Kidney (tissue), 14 donors: ENCODE data around the gene CNTN4. TPM values are rescaled to one million over a fixed set of nuclear protein-coding genes. Genes with fewer than 3 reads are reported as not detected.
"Not testable (repeated sequence)": the region's sequence is repeated elsewhere in the genome, so short reads cannot be mapped to it uniquely, and the experiment has no call there.

ENCODE experiments used
- DNase-seq, 5 donors: peaks; one replicate each; pipeline ENCODE4 v3.0.0-alpha.2; 2013 to 2020
- FAIRE-seq: peaks from 2 replicates; lab custom pipeline; 2012; peaks lifted over from hg19 to GRCh38; lab: Jason Lieb, UNC
- H3K27ac ChIP-seq, 2 donors: one replicate each; pipeline ENCODE4 v1.7.0; 2013; ENCODE audit warnings: low read depth in 2 of 2, low read length in 2 of 2, inconsistent platforms in 1 of 2
- H3K27me3 ChIP-seq: one replicate; pipeline ENCODE4 v1.7.1; 2013; ENCODE audit warnings: low read length, inconsistent platforms; ENCODE audit not compliant: control insufficient read depth, insufficient read depth
- H3K36me3 ChIP-seq, 3 donors: one replicate each; pipeline versions ENCODE4 v1.7.0 to v1.7.1; 2013; ENCODE audit warnings: low read length in 3 of 3, control low read depth in 1 of 3, inconsistent platforms in 1 of 3; ENCODE audit not compliant: insufficient read depth in 3 of 3, control insufficient read depth in 2 of 3
- H3K4me1 ChIP-seq, 3 donors: one replicate each; pipeline versions ENCODE4 v1.7.0 to v1.7.1; 2013; ENCODE audit warnings: low read length in 3 of 3, inconsistent platforms in 1 of 3, low read depth in 1 of 3; ENCODE audit not compliant: control insufficient read depth in 2 of 3, insufficient read depth in 2 of 3
- H3K4me3 ChIP-seq, 3 donors: one replicate each; pipeline versions ENCODE4 v1.7.0 to v1.8.1; 2013; ENCODE audit warnings: low read length in 3 of 3, control low read depth in 1 of 3, inconsistent platforms in 1 of 3
- H3K9ac ChIP-seq, 3 donors: one replicate each; pipeline versions ENCODE4 v1.7.0 to v1.7.1; 2013; ENCODE audit warnings: low read length in 3 of 3, control low read depth in 1 of 3, inconsistent platforms in 1 of 3
- H3K9me3 ChIP-seq, 3 donors: one replicate each; pipeline versions ENCODE4 v1.7.0 to v1.7.1; 2013; ENCODE audit warnings: low read length in 3 of 3, control low read depth in 1 of 3, inconsistent platforms in 1 of 3; ENCODE audit not compliant: control insufficient read depth in 2 of 3, insufficient read depth in 1 of 3
- intact Hi-C: fragments of 100-400 bp; cut with DNase I; formaldehyde crosslinking; loops from one replicate; pipeline ENCODE4 v1.11.1; 2022
- polyA plus RNA-seq: library from polyadenylated mRNA; stranded (reverse); fragments of 350-450 nt; fragmentation: Illumina TruSeq; extraction: RNeasy Lipid Tissue Mini Kit (QIAGEN cat#74804); gene quantifications from one replicate; pipeline ENCODE4 v1.2.3, GENCODE V29; 2014; ENCODE audit warnings: low read depth, low replicate concordance; ENCODE audit not compliant: insufficient read depth
- total RNA-seq: library from RNA; stranded (reverse); fragmentation: NEBNext Ultra II Directional; extraction: Animal tissue kit (Norgen Biotek cat#: 25700); gene quantifications from one replicate; pipeline ENCODE4 v1.2.1, GENCODE V29; 2021
- TF ChIP-seq, protein P1 (sequence below): IDR thresholded peaks from 3 replicates; pipeline ENCODE4 v1.5.1; 2012; ENCODE audit warnings: mild to moderate bottlenecking, moderate library complexity, borderline replicate concordance; ENCODE audit not compliant: insufficient read depth; ENCODE audit errors: extremely low read depth
- donor health status: control.
- donor health status: control.
- donor health status: control.
- donor health status: control.
- donor health status: control.
- donor health status: DM: yes; HTN: yes; CAD: no.
- donor health status: Normal renal cell carcinoma (clear cell type).

CNTN4 gene
- total and polyA plus RNA-seq, 2 donors from 2014 or later: 2.2 to 13.4 TPM

DNA sequence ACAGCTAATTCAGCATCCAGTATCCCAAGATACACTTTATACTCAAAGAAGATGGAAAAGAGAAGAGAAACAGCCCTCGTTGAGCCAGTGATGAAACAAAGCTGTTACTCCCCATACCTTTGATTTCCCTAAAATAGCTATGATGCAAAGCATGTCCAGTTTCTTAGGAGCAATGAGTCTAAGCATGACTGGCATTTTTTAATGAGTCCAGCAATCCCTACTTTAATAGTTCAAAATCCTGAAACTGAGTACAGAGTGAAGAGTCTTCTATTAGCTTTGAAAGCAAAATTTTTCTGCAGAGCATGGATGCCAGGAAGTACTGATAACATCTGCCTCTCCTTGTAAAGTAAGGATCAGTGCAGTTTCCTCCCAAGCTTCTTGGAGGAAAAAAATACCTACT, 708.8 kb downstream of the CNTN4 start:
- intact Hi-C loops: no loop called here

GRCh38 chr3:2810723-2811122, 712.1 kb downstream of the CNTN4 start:
- Histone ChIP-seq H3K36me3 (no peaks in the 10 kb centered on the region), H3K9ac (no peak overlapping the region), H3K4me1 (no peaks in the 10 kb centered on the region), H3K27ac (no peak overlapping the region), H3K9me3 (no peaks in the 10 kb centered on the region), H3K4me3 (no peak overlapping the region), H3K27me3 (no peaks in the 10 kb centered on the region)
- TF ChIP-seq, protein P1, sequence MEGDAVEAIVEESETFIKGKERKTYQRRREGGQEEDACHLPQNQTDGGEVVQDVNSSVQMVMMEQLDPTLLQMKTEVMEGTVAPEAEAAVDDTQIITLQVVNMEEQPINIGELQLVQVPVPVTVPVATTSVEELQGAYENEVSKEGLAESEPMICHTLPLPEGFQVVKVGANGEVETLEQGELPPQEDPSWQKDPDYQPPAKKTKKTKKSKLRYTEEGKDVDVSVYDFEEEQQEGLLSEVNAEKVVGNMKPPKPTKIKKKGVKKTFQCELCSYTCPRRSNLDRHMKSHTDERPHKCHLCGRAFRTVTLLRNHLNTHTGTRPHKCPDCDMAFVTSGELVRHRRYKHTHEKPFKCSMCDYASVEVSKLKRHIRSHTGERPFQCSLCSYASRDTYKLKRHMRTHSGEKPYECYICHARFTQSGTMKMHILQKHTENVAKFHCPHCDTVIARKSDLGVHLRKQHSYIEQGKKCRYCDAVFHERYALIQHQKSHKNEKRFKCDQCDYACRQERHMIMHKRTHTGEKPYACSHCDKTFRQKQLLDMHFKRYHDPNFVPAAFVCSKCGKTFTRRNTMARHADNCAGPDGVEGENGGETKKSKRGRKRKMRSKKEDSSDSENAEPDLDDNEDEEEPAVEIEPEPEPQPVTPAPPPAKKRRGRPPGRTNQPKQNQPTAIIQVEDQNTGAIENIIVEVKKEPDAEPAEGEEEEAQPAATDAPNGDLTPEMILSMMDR: no peak
- intact Hi-C loops: no loop called here
- DNase-seq (peak in 3 of 5 donors; percentile 15 to 61 (median 24)), FAIRE-seq (no peak)

More for the DNA sequence above, 708.8 kb downstream of the CNTN4 start:
- FAIRE-seq (no peak), DNase-seq (no peak)
- Histone ChIP-seq H3K27ac (no peak overlapping the region), H3K4me1 (no peaks in the 10 kb centered on the region), H3K27me3 (no peaks in the 10 kb centered on the region), H3K36me3 (no peaks in the 10 kb centered on the region), H3K9ac (no peak overlapping the region), H3K4me3 (no peak overlapping the region), H3K9me3 (no peaks in the 10 kb centered on the region)
- TF ChIP-seq, protein P1: no peak

DNA sequence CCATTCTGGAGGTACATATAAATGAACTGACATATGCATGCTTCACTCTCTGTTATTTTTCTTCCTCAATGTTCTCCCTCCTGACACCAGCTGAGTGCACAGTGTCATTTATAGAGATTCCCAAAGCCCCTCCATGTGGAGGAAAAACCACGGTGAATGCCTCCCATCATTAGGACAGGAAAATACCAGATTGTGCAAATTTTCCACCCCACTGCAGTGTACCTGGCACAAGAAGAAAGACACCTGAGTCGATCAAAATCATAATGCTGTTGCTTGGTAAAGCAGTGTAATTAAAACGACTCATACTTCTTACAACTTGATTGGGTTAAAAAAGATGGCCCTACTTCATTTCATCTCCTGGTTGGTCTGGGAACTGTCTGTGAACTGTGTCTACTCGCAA, 720.9 kb downstream of the CNTN4 start:
- H3K27ac ChIP-seq: no peak overlapping the region
- H3K9me3 ChIP-seq: no peaks in the 10 kb centered on the region
- H3K9ac ChIP-seq: no peak overlapping the region
- no peaks in the 10 kb centered on the region for H3K4me1 ChIP-seq
- FAIRE-seq: no peak
- no peak for DNase-seq
- TF ChIP-seq, protein P1: no peak
- H3K4me3 ChIP-seq: no peak overlapping the region
- intact Hi-C loops: no loop called here
- no peaks in the 10 kb centered on the region for H3K36me3 ChIP-seq
- H3K27me3 ChIP-seq: no peaks in the 10 kb centered on the region

- H3K27ac ChIP-seq, H3K9me3 ChIP-seq, H3K27me3 ChIP-seq, DNase-seq, H3K9ac ChIP-seq, H3K4me3 ChIP-seq, FAIRE-seq, intact Hi-C loops, H3K36me3 ChIP-seq, H3K4me1 ChIP-seq: not testable (repeated sequence)
Measured at GRCh38 chr3:2820982-2821381, 722.3 kb downstream of the CNTN4 start.
